ENCODE results near the gene LRMDA. TPM values are rescaled to one million over a fixed set of nuclear protein-coding genes. Genes with fewer than 3 reads are reported as not detected.
A peak's percentile ranks its signal among the peaks of the same experiment; 100 is the strongest.

Gene LRMDA
- total RNA-seq, 6 donors from 2014 or later: 12.8 to 185 (median 18.1) TPM

GRCh38 chr10:75771606-75772005 is 340.2 kb downstream of the LRMDA start:
- H3K4me3 ChIP-seq: peak overlapping the region in 2 of 4 donors; percentile 42 to 49
- peaks cover 16 to 22% (median 19%) of the 10 kb centered on the region in 4 donors for H3K4me1 ChIP-seq
- no peaks in the 10 kb centered on the region for H3K9me3 ChIP-seq
- no peak for TF ChIP-seq CTCF (IDR thresholded peaks at IDR 0.05)
- no peak for TF ChIP-seq POLR2A (IDR thresholded peaks at IDR 0.05)
- no peak for TF ChIP-seq EP300 (IDR thresholded peaks at IDR 0.05)
- no peak for TF ChIP-seq POLR2AphosphoS5 (IDR thresholded peaks at IDR 0.05)
- H3K27me3 ChIP-seq: no peaks in the 10 kb centered on the region
- no peak for ATAC-seq (ENCODE audit: low FRiP score in 2 of 2)
- H3K27ac ChIP-seq: peak overlapping the region; percentile 57 to 71 (median 66)
- H3K36me3 ChIP-seq: no peaks in the 10 kb centered on the region
- DNase-seq: peak in 1 of 2 donors; percentile 64
- WGBS, 2 donors: 48% methylated on average over 1 of the region's 1 CpG

- no peaks in the 10 kb centered on the region for H3K36me3 ChIP-seq
- H3K4me3 ChIP-seq: peak overlapping the region; percentile 5 to 49 (median 32)
- TF ChIP-seq EP300 (IDR thresholded peaks at IDR 0.05) (peak in 1 of 4 donors; percentile 10), CTCF (IDR thresholded peaks at IDR 0.05) (no peak), POLR2A (IDR thresholded peaks at IDR 0.05) (no peak), POLR2AphosphoS5 (IDR thresholded peaks at IDR 0.05) (no peak)
- ATAC-seq (ENCODE audit: low FRiP score in 2 of 2) (no peak), DNase-seq (no peak)
- H3K4me1 ChIP-seq: peaks cover 16 to 26% (median 22%) of the 10 kb centered on the region in 4 donors
- WGBS, 2 donors: 15 to 26% methylated on average over 8 of the region's 8 CpGs
- H3K27me3 ChIP-seq: no peaks in the 10 kb centered on the region
- H3K27ac ChIP-seq: peak overlapping the region; percentile 57 to 71 (median 66)
- H3K9me3 ChIP-seq: no peaks in the 10 kb centered on the region
Observed at GRCh38 chr10:75772153-75772887, 340.9 kb downstream of the LRMDA start.

GRCh38 chr10:75773231-75773780 is 341.9 kb downstream of the LRMDA start:
- Histone ChIP-seq H3K4me1 (peaks cover 16 to 27% (median 22%) of the 10 kb centered on the region in 4 donors), H3K27ac (peak overlapping the region; percentile 1 to 71 (median 66)), H3K4me3 (no peak overlapping the region), H3K36me3 (no peaks in the 10 kb centered on the region), H3K27me3 (no peaks in the 10 kb centered on the region), H3K9me3 (no peaks in the 10 kb centered on the region)
- no peak for TF ChIP-seq POLR2A (IDR thresholded peaks at IDR 0.05)
- TF ChIP-seq EP300 (IDR thresholded peaks at IDR 0.05): no peak
- no peak for TF ChIP-seq CTCF (IDR thresholded peaks at IDR 0.05)
- peak in 1 of 2 donors; percentile 48 for TF ChIP-seq POLR2AphosphoS5 (IDR thresholded peaks at IDR 0.05)
- WGBS, 2 donors: 63 to 68% methylated on average over 4 to 5 of the region's 5 CpGs
- ATAC-seq (ENCODE audit: low FRiP score in 2 of 2) (peak; percentile 43 to 60), DNase-seq (no peak)

- WGBS, 2 donors: 64 to 68% methylated on average over 3 of the region's 3 CpGs
- no peaks in the 10 kb centered on the region for H3K9me3 ChIP-seq
- TF ChIP-seq POLR2A (IDR thresholded peaks at IDR 0.05) (no peak), POLR2AphosphoS5 (IDR thresholded peaks at IDR 0.05) (no peak), EP300 (IDR thresholded peaks at IDR 0.05) (no peak), CTCF (IDR thresholded peaks at IDR 0.05) (no peak)
- no peaks in the 10 kb centered on the region for H3K27me3 ChIP-seq
- peak overlapping the region; percentile 1 to 71 (median 66) for H3K27ac ChIP-seq
- peaks cover 16 to 27% (median 22%) of the 10 kb centered on the region in 4 donors for H3K4me1 ChIP-seq
- DNase-seq (no peak), ATAC-seq (ENCODE audit: low FRiP score in 2 of 2) (no peak)
- no peaks in the 10 kb centered on the region for H3K36me3 ChIP-seq
- H3K4me3 ChIP-seq: no peak overlapping the region
Observed at GRCh38 chr10:75773813-75774782, 342.7 kb downstream of the LRMDA start.
